ENCODE results near the gene MTCL1. TPM values are rescaled to one million over a fixed set of nuclear protein-coding genes. Genes with fewer than 3 reads are reported as not detected.

Gene MTCL1
- total and polyA plus RNA-seq, 9 of the 15 experiments (the other 6 are each of a cell fraction or from before 2014, with no cell fraction given), result 0.21 to 7.4 (median 3.7) TPM

DNA sequence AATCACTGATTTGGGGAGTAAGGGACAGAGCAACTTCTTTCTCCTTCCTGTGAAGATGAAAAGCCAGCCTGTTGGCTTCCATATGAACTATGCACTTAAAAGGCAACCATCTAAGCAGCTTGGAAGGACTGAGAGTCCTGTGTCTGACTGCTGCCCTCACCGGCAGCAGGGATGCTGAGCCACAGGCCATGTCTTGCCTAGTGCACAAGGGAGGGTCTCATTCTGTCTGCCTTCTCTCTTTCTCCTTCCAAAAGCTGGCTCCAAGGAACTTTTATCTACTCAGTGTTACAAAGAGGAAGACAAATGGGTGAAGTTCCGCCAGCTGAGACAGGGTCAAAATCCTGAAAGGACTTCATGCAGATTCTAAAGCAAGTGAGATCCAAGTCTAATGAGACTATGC, 146.3 kb downstream of the MTCL1 start (continued):
- TF ChIP-seq, protein P1, sequence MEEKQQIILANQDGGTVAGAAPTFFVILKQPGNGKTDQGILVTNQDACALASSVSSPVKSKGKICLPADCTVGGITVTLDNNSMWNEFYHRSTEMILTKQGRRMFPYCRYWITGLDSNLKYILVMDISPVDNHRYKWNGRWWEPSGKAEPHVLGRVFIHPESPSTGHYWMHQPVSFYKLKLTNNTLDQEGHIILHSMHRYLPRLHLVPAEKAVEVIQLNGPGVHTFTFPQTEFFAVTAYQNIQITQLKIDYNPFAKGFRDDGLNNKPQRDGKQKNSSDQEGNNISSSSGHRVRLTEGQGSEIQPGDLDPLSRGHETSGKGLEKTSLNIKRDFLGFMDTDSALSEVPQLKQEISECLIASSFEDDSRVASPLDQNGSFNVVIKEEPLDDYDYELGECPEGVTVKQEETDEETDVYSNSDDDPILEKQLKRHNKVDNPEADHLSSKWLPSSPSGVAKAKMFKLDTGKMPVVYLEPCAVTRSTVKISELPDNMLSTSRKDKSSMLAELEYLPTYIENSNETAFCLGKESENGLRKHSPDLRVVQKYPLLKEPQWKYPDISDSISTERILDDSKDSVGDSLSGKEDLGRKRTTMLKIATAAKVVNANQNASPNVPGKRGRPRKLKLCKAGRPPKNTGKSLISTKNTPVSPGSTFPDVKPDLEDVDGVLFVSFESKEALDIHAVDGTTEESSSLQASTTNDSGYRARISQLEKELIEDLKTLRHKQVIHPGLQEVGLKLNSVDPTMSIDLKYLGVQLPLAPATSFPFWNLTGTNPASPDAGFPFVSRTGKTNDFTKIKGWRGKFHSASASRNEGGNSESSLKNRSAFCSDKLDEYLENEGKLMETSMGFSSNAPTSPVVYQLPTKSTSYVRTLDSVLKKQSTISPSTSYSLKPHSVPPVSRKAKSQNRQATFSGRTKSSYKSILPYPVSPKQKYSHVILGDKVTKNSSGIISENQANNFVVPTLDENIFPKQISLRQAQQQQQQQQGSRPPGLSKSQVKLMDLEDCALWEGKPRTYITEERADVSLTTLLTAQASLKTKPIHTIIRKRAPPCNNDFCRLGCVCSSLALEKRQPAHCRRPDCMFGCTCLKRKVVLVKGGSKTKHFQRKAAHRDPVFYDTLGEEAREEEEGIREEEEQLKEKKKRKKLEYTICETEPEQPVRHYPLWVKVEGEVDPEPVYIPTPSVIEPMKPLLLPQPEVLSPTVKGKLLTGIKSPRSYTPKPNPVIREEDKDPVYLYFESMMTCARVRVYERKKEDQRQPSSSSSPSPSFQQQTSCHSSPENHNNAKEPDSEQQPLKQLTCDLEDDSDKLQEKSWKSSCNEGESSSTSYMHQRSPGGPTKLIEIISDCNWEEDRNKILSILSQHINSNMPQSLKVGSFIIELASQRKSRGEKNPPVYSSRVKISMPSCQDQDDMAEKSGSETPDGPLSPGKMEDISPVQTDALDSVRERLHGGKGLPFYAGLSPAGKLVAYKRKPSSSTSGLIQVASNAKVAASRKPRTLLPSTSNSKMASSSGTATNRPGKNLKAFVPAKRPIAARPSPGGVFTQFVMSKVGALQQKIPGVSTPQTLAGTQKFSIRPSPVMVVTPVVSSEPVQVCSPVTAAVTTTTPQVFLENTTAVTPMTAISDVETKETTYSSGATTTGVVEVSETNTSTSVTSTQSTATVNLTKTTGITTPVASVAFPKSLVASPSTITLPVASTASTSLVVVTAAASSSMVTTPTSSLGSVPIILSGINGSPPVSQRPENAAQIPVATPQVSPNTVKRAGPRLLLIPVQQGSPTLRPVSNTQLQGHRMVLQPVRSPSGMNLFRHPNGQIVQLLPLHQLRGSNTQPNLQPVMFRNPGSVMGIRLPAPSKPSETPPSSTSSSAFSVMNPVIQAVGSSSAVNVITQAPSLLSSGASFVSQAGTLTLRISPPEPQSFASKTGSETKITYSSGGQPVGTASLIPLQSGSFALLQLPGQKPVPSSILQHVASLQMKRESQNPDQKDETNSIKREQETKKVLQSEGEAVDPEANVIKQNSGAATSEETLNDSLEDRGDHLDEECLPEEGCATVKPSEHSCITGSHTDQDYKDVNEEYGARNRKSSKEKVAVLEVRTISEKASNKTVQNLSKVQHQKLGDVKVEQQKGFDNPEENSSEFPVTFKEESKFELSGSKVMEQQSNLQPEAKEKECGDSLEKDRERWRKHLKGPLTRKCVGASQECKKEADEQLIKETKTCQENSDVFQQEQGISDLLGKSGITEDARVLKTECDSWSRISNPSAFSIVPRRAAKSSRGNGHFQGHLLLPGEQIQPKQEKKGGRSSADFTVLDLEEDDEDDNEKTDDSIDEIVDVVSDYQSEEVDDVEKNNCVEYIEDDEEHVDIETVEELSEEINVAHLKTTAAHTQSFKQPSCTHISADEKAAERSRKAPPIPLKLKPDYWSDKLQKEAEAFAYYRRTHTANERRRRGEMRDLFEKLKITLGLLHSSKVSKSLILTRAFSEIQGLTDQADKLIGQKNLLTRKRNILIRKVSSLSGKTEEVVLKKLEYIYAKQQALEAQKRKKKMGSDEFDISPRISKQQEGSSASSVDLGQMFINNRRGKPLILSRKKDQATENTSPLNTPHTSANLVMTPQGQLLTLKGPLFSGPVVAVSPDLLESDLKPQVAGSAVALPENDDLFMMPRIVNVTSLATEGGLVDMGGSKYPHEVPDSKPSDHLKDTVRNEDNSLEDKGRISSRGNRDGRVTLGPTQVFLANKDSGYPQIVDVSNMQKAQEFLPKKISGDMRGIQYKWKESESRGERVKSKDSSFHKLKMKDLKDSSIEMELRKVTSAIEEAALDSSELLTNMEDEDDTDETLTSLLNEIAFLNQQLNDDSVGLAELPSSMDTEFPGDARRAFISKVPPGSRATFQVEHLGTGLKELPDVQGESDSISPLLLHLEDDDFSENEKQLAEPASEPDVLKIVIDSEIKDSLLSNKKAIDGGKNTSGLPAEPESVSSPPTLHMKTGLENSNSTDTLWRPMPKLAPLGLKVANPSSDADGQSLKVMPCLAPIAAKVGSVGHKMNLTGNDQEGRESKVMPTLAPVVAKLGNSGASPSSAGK (IDR thresholded peaks at IDR 0.05), result no peak
- no peak for TF ChIP-seq DPF2 (IDR thresholded peaks at IDR 0.05)

All from K562 (cell line).